Esophagus muscularis mucosa (tissue), 2 donors: ENCODE results near the gene SHKBP1.

Source experiments
- POLR2A ChIP-seq: fragments of 450-650 bp; IDR thresholded peaks from one replicate; pipeline ENCODE4 v1.6.1; 2017; ENCODE audit warnings: antibody characterized with exemption, moderate library complexity, mild to moderate bottlenecking, low read depth
- POLR2AphosphoS5 ChIP-seq, 2 donors: sonication (generic); formaldehyde crosslinking; IDR thresholded peaks; one replicate each; pipeline ENCODE4 v1.6.1; 2017; ENCODE audit warnings: antibody characterized with exemption in 2 of 2

DNA sequence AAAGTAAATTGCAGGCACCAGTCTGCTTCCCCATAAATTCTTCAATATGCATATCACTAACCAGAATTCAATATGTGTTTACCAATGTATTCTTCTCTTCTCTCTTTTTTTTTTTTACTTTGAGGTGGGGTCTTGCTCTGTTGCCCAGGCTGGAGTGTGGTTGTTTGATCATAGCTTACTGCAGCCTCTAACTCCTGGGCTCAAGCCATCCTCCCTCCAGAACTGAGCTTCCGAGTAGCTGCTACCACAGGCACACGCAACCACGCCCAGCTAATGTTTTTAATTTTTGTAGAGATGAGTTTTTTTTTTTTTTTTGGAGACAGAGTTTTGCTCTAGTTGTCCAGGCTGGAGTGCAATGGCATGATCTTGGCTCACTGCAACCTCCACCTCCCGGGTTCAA is 41.3 kb downstream of the SHKBP1 start:
- TF ChIP-seq POLR2A: no peak
- TF ChIP-seq POLR2AphosphoS5 (IDR thresholded peaks at IDR 0.05): no peak
